Measurements from ENCODE around the gene VSTM4. TPM values are rescaled to one million over a fixed set of nuclear protein-coding genes. Genes with fewer than 3 reads are reported as not detected.

VSTM4 gene
- total and polyA plus RNA-seq, 3 donors from 2014 or later = 25.6 to 35.8 (median 26.0) TPM

- no peak for TF ChIP-seq POLR2A (IDR thresholded peaks at IDR 0.05)
- TF ChIP-seq, protein P1, sequence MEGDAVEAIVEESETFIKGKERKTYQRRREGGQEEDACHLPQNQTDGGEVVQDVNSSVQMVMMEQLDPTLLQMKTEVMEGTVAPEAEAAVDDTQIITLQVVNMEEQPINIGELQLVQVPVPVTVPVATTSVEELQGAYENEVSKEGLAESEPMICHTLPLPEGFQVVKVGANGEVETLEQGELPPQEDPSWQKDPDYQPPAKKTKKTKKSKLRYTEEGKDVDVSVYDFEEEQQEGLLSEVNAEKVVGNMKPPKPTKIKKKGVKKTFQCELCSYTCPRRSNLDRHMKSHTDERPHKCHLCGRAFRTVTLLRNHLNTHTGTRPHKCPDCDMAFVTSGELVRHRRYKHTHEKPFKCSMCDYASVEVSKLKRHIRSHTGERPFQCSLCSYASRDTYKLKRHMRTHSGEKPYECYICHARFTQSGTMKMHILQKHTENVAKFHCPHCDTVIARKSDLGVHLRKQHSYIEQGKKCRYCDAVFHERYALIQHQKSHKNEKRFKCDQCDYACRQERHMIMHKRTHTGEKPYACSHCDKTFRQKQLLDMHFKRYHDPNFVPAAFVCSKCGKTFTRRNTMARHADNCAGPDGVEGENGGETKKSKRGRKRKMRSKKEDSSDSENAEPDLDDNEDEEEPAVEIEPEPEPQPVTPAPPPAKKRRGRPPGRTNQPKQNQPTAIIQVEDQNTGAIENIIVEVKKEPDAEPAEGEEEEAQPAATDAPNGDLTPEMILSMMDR (IDR thresholded peaks at IDR 0.05) = no peak
- DNase-seq = no peak
- H3K4me1 ChIP-seq = peaks cover 10% of the 10 kb centered on the region
- no peaks in the 10 kb centered on the region for H3K9me3 ChIP-seq
- H3K4me3 ChIP-seq = no peak overlapping the region
- intact Hi-C loops (cut with DNase I; ENCODE audit: low total_unique reads) = no loop called here
- WGBS, 2 donors = 95 to 97% methylated on average over 6 of the region's 6 CpGs
- H3K27me3 ChIP-seq = no peaks in the 10 kb centered on the region
- H3K36me3 ChIP-seq (ENCODE audit: low read depth, missing control alignments) = no peaks in the 10 kb centered on the region
- H3K27ac ChIP-seq = no peak overlapping the region
Measured at GRCh38 chr10:49021685-49022084, 93.6 kb downstream of the VSTM4 start.

DNA sequence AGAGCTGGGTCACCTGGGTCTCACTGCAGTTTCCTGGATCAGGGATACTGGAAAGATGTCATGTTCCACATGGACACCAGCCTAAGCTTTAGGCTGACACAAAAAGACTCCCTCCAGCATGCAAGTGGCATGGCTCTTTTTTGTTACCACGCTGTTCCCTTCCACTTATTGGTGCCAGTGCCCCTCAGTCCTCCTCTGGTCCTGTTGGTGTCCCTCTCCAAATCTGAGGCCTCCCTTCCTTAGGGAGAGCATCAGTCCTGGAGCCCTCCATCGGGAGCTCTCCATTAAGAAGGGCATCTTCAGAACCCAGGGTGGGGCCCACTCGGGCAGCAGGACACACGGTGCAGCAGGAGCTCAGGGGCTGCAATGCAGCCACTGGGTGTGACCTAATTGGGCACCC is 99.6 kb downstream of the VSTM4 start:
- TF ChIP-seq, protein P1 (IDR thresholded peaks at IDR 0.05) = no peak
- TF ChIP-seq POLR2A (IDR thresholded peaks at IDR 0.05) = no peak
- Histone ChIP-seq H3K27me3 (no peaks in the 10 kb centered on the region), H3K9me3 (no peaks in the 10 kb centered on the region), H3K27ac (no peak overlapping the region), H3K4me1 (peaks cover 20% of the 10 kb centered on the region), H3K4me3 (no peak overlapping the region), H3K36me3 (ENCODE audit: low read depth, missing control alignments) (no peaks in the 10 kb centered on the region)
- intact Hi-C loops (cut with DNase I; ENCODE audit: low total_unique reads) = no loop called here
- WGBS, 2 donors = 96% methylated on average over 4 of the region's 4 CpGs
- no peak for DNase-seq

- Histone ChIP-seq H3K9me3 (no peaks in the 10 kb centered on the region), H3K4me3 (no peak overlapping the region), H3K27me3 (no peaks in the 10 kb centered on the region), H3K27ac (no peak overlapping the region), H3K36me3 (ENCODE audit: low read depth, missing control alignments) (no peaks in the 10 kb centered on the region), H3K4me1 (peaks cover 31% of the 10 kb centered on the region)
- TF ChIP-seq, protein P1 (IDR thresholded peaks at IDR 0.05) = no peak
- no peak for TF ChIP-seq POLR2A (IDR thresholded peaks at IDR 0.05)
- WGBS, 2 donors = 73 to 81% methylated on average over 4 of the region's 4 CpGs
- intact Hi-C loops (cut with DNase I; ENCODE audit: low total_unique reads) = no loop called here
- DNase-seq = no peak
Measured at GRCh38 chr10:49012603-49013002, 102.7 kb downstream of the VSTM4 start.

DNA sequence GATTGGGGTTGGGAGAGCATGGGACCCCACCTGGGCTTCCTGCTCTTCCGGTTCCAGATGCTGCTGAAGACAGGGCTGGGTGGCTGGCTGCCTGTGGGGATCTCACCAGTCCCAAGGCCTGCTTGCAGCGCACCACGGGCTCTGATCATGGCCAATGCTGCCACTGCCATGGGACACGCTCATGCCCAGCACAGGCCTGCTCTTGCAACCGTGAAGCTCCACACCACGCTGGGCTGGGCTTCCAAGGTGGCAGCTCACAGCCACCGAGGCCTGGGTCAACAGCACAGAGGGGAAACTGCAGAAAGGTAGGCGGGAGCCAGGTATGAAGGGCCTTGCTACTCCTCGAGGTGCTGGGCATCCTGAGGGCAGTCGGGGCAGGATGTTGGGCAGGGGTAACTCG is 103.6 kb downstream of the VSTM4 start:
- intact Hi-C loops (cut with DNase I; ENCODE audit: low total_unique reads) = no loop called here

DNA sequence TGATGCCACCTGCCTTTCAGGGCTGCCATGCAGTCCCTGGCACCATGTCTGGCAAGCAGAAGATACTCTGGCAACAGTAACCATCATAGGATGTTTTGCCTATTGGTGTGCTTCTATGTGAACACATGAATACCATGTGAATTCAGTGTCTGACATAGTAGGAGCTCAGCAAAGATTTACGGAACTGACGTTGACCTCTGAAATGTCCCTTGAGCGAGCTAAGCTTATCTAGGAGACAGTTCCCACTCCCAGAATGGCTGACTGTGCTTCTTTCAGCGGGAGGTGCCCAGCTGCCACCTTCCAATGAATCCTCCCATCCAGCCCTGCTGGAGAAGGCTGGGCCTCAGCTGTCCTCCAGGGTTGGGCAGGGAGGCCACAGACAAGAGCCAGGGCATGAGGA is 104.5 kb downstream of the VSTM4 start:
- Histone ChIP-seq H3K27ac (no peak overlapping the region), H3K4me1 (peaks cover 31% of the 10 kb centered on the region), H3K9me3 (no peaks in the 10 kb centered on the region), H3K36me3 (ENCODE audit: low read depth, missing control alignments) (no peaks in the 10 kb centered on the region), H3K27me3 (no peaks in the 10 kb centered on the region), H3K4me3 (no peak overlapping the region)
- WGBS, 2 donors = 35 to 47% methylated on average over 3 to 4 of the region's 4 CpGs
- TF ChIP-seq, protein P1 (IDR thresholded peaks at IDR 0.05) = no peak
- TF ChIP-seq POLR2A (IDR thresholded peaks at IDR 0.05) = no peak
- intact Hi-C loops (cut with DNase I; ENCODE audit: low total_unique reads) = no loop called here
- DNase-seq = no peak

More for the DNA sequence above, 103.6 kb downstream of the VSTM4 start:
- no peak overlapping the region for H3K27ac ChIP-seq
- 90 to 97% methylated on average over 6 to 11 of the region's 11 CpGs for WGBS, 2 donors
- no peak for DNase-seq
- H3K4me3 ChIP-seq = no peak overlapping the region
- peaks cover 31% of the 10 kb centered on the region for H3K4me1 ChIP-seq
- no peaks in the 10 kb centered on the region for H3K27me3 ChIP-seq
- TF ChIP-seq, protein P1 (IDR thresholded peaks at IDR 0.05) = no peak
- TF ChIP-seq POLR2A (IDR thresholded peaks at IDR 0.05) = no peak
- no peaks in the 10 kb centered on the region for H3K36me3 ChIP-seq (ENCODE audit: low read depth, missing control alignments)
- no peaks in the 10 kb centered on the region for H3K9me3 ChIP-seq

All from testis (tissue), 3 donors.